Measurements from ENCODE around the gene MPG.
"Not testable (repeated sequence)": the region's sequence is repeated elsewhere in the genome, so short reads cannot be mapped to it uniquely, and the experiment has no call there.

The MPG gene

GRCh38 chr16:77807-78443 is at the start of gene MPG:
Gene MPG, plus strand, starts transcription at chr16:78225. Its CDS starts 85 bp downstream, at chr16:78310.
- peak; percentile 68 for DNase-seq

- DNase-seq = not testable (repeated sequence)
These were observed 47.4 kb upstream of the MPG start for GRCh38 chr16:30627-31026.

GRCh38 chr16:33154-33876 is 44.7 kb upstream of the MPG start:
- not testable (repeated sequence) for DNase-seq

- DNase-seq = no peak
These were observed 44.0 kb upstream of the MPG start for GRCh38 chr16:33877-34647.

GRCh38 chr16:34648-34987 is 43.4 kb upstream of the MPG start:
- DNase-seq = no peak

GRCh38 chr16:35011-35677 is 42.9 kb upstream of the MPG start:
- DNase-seq = peak; percentile 84

- DNase-seq = no peak
These were observed 42.2 kb upstream of the MPG start for GRCh38 chr16:35678-36305.

- DNase-seq = no peak
These were observed 41.6 kb upstream of the MPG start for GRCh38 chr16:36336-36984.

GRCh38 chr16:37511-37910 is 40.5 kb upstream of the MPG start:
- DNase-seq = peak; percentile 59

GRCh38 chr16:38206-38605 is 39.8 kb upstream of the MPG start:
- DNase-seq = not testable (repeated sequence)

GRCh38 chr16:38941-39892 is 38.8 kb upstream of the MPG start:
- DNase-seq = peak; percentile 47

- DNase-seq = no peak
These were observed 36.5 kb upstream of the MPG start for GRCh38 chr16:41439-42068.

GRCh38 chr16:42069-42457 is 36.0 kb upstream of the MPG start:
- no peak for DNase-seq

GRCh38 chr16:42691-43090 is 35.3 kb upstream of the MPG start:
- DNase-seq = no peak

GRCh38 chr16:43294-43693 is 34.7 kb upstream of the MPG start:
- no peak for DNase-seq

GRCh38 chr16:44655-45054 is 33.4 kb upstream of the MPG start:
- no peak for DNase-seq

GRCh38 chr16:45454-45853 is 32.6 kb upstream of the MPG start:
- DNase-seq = no peak

- not testable (repeated sequence) for DNase-seq
These were observed 31.5 kb upstream of the MPG start for GRCh38 chr16:46510-46909.

GRCh38 chr16:47234-47633 is 30.8 kb upstream of the MPG start:
- peak; percentile 20 for DNase-seq

GRCh38 chr16:50769-51591 is 27.0 kb upstream of the MPG start:
- DNase-seq = no peak

All from MV-4-11 (cell line).